ENCODE results near the gene NATD1.

NATD1 gene

GRCh38 chr17:21275047-21275578 lies 21.9 kb upstream of the NATD1 start:
- no peak for DNase-seq

DNA sequence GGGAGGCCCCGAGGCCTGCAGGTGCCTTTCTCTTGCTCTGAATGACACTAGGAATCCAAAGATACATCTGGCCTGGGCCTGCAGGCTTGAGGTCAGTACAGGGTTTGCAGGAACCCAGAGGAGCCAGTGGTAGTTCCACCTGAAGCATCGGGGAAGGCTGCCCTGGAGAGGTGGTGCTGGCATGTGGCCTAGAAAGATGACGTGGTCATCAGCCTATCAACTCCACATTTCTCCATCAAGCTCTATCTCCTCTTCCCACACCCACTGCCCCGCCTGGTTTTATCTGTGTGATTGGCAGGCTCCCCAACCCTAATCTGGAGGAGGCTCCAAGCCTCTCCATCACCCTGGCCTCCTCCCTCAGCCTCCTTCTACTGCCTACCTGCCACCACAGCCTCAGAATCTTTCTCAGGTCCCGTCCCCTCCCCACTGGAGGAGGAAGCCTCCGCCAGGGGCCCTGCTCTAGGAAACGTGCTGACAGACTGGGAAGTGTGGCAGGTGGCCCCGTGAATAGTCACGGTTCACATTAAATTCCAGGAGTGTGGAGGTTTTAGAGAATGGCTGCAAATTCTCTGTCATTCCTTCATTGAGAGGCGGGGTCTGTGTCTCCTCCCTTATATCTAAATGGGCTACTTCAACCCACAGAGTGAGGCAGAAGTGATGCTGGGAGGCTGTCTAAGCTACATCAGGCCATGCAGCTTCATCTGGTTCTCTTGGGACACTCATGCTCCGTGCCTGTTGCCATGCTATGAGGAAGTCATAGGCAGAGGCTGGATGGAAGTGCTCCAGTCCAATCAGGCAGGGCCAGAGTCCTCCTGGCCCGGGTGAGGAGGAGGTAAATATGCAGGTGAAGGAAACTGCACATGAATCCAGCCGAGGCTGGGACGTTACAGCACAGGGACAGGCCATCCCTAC lies 19.9 kb upstream of the NATD1 start:
- no peak for DNase-seq

- no peak for DNase-seq
Measured at GRCh38 chr17:21272250-21272649, 19.0 kb upstream of the NATD1 start.

DNA sequence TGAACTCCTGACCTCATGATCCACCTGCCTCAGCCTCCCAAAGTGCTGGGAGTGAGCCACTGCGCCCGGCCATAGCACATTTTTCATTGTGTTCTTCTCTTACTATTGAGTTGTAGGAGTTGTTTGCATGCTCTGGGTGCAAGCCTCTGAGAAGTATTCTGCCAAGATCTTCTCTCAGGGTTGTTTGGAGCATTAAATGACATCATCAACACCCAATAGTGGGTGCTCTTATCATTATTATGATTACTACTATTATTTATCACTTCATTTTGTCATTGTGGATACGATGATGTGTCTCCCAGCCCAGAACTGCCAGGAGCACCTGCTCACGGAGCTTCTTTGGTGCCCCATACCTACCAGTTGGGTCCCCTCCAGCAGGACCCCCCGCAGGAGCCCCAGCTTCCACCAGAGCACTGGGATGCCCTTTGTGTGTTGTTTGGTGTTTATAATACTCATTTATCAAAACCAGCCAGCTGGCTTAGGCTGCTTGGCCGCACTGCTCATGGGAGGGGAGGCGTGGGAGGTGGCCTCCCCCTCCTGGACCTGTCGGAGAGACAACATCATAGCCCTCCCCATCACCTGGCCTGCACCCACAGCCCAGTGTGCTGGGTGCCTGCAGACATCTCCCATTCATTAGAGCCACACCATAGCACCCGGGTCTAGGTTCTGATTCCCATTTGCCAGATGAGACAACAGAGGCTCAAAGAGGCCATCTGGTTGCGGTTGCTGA lies 18.4 kb upstream of the NATD1 start:
- no peak for DNase-seq

GRCh38 chr17:21269394-21269793 lies 16.2 kb upstream of the NATD1 start:
- no peak for DNase-seq

DNA sequence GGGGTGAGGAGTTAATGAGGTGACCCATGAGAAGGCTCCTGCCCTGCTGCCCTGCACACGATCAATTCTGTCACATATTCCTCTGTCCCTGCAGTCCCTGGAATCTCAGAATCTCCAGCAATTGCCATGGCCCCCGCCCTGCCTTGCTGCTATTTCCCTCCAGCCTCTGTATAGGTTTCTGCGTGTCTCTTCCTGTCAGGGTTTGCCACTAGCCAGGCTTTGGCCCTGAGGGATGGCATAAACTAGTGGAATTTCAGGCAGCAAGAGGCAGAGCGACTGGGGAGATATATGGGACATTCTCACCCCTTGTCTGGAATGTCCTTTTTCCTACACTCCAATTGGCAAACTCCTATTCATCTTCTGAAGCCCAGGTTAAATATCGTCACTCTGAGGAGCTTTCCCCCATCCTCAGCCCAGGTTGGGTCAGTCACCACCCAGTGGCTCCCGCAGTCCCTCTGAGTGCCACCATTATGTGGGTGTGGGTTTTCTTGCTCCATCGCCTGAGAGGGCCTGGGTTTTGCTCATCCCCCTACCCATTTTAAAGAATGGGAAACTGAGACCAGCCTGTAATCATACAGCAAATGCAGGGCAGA lies 15.5 kb upstream of the NATD1 start:
- no peak for DNase-seq

DNA sequence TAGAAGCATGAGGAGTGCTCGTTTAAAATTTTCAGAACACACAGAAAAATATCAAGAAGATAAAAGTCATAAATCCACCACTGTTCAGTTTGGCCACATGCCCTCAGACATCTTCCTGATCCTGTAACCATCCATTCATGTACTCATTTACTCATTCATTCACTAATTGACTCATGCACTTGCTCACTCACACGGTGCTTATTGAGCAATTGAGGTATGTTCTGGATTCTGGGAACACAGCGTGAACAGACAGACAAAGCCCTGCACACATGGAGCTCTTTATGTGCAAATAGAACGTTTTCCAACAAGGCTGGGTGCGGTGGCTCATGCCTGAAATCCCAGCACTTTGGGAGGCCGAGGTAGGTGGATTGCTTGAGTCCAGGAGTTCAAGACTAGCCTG lies 10.2 kb upstream of the NATD1 start:
- DNase-seq: no peak

- DNase-seq: no peak
Measured at GRCh38 chr17:21262259-21262993, 9.2 kb upstream of the NATD1 start.

DNA sequence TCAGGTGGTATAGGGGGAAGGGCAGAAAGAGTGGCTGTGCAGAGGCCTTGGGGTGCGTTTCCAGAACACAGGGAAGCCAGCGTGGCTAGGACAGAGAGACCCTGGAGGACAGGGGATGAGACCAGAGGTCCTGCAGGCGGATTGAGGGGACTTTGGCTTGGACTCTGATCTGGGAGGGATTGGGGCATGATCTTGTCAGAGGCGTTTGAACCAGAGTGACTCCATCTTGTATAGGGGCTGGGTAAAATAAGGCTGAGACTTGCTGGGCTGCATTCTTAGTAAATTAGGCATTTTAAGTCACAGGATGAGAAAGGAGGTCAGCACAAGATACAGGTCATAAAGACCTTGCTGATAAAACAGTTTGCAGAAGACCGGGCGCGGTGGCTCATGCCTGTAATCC lies 5.4 kb upstream of the NATD1 start:
- DNase-seq: no peak

DNA sequence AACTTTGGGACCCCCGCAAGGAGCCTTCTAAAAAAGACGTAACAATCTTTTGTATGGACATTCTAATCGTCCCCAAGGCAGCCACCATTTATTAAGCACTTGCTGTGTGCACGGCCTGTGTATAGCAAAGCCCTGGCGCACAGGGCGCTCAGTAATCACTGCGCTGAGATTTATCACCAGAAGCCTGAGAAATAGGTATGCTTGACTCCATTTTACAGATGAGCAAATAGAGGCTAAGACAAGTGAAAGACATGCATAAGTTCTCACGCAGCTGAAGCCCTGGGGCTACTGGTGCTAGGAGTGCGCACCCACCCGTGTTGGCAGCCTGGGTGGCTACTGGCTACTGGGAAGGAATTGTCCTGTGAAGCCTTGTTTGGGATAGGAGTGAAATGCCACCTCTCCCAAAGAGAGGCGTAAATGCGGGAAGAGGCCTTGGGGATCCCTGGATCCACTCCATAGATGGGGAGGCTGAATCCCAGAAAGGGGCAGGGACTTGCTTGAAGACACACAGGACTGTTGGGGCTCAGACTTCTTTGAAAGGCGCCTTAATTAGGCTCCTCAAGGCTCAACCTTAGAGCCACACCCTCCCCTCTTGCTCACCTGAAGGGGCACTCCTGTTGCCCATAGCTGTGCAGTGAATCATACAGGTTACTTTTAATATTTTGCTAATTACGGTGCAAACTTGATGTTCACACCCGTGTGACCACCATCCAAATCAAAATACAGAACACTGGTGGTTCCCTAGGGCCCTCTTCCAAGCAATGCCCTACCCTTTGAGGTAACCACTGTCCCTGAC lies 634 bp upstream of the NATD1 start:
- DNase-seq: no peak

DNA sequence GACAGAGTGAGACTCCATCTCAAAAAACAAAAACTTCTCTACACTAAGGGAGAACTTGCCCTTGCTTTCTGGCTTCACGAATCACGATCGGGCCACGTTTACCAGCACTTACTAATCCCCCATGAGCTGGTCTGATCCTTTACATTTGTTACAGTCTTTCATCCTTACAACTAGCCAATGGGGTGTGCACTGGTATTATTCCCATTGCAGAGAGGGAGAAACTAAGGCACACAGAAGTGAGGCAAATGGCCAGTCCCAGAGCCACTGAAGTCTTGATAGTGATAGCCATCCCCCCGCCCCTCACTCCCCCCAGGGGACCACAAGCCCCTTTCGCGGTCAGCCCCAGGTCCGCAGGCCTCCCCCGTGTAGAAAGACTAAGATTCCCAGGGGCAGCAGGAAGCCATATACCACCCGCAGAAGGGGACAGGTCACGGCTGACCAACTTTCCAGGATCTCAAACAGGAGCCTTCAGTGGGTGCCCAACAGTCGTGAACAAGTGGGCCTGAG lies 868 bp downstream of the NATD1 start:
- DNase-seq: no peak

DNA sequence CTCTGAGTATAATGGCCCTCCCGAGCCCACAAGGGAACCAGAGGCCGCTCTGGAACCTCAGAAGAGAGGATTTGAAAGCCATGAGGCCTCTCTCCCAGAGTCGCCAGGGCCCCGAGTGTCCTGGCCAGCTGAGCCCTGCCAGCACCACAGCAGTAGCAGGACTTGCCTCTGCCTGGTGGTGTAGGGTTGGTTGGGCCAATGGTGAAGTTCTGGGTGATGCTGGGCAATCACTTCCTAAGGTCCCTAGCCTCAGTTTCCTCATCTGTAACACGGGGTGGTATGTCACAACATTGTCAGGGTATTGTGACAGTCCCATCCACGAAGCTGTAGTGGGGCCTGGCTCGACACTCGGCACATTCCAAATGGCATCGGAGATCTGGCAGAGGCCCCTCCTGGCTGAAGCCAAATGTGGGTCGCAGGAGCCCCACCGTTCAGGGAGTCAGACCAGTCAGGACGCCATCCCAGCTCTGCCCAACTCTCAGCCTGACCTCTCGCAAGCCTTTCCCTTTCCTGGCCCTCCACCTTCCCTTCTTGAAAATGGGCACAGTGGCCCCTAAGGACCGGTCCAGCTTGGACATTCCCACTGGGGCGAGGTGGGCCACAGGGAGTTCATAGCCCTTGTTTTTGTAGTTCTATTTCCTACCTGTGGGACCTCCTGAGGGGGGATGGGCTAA lies 1.7 kb downstream of the NATD1 start:
- no peak for DNase-seq

DNA sequence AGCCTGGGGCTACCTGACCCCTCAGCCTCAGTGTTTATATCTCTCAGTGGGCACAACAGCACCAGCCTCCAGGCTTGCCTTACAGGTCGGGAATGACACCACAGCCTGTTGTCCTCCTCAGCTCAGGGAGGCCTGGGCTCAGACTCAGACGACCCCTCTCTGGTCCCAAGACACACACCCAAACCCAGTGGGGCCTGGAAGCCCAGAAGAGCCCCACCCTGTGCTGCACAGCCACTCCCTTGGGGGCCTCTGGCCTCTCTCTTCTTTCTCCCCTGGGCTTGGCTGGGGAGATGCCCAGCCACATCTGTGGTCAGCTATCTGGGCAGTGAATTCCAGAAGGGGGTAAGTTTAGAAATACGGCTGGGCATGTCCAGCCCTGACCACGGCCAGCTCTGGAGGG lies 2.4 kb downstream of the NATD1 start:
- DNase-seq: no peak

DNA sequence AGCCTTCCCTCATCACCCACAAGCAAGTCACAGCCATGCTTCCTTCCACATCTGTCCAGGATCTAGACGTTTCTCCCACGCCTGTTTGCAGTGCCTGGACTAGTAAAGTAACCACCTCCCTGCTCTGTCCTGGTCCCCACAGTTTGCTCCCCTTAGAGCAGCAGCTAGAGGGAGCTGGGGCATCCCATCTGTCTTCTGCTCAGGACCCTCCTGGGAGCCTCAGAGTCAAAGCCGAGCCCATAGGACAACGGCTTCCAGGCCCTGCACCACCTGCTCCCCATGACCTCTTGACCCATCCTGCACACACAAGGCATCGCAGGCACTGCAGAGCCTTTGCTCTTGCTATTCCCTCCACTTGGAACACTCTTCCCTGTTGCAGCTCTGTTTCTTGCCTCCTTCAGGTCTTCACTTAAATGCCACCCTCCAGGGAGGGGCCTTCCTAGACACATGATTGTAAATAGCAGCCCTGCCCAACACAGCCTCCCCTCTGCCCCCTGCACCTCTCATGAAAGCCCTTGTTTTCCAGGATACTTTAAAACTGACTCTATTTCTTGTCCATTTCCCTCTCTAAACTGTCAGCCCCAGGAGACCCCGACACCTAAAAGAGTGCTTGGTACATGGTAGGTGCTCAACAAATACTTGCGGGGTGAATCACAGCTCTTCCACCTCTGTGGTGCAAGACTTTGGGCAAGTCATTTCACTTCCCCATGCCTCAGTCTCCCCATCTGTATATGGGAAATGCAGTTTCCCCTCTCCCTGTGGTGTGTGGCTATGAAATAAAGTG lies 3.1 kb downstream of the NATD1 start:
- no peak for DNase-seq

DNA sequence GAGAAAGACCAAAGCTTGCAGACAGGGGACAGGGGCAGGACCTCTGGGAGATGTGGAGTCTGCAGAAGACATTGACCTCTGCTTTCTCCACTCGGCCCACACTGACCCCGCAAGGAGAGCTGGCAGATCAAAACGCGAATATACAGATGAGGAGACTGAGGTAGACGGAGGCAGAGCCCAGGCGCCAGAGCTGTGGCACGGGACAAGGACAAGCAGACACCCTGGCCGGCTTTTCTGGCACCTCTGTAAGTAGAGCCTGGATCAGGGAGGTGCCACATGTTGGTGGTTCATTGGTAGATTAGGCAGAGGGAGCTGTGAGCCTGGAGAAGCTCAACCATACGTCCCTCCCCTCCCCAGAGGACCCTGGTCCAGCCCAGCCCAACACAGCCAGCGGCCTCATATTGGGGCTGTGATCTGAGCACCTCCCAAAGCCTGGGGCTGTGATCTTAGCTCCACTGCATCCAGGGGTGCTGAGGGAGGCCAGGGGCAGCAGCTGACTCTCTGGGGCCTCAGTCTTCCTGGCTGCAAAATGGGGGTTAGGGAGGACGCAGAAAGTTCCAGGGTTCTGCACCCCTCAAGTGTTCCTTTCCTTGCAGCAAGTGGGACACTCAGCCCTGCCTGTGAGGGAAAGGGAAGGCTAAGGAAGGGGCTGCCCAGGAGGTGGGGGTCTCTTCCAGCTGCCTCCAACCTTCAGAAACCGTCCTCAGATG lies 4.0 kb downstream of the NATD1 start:
- no peak for DNase-seq

DNA sequence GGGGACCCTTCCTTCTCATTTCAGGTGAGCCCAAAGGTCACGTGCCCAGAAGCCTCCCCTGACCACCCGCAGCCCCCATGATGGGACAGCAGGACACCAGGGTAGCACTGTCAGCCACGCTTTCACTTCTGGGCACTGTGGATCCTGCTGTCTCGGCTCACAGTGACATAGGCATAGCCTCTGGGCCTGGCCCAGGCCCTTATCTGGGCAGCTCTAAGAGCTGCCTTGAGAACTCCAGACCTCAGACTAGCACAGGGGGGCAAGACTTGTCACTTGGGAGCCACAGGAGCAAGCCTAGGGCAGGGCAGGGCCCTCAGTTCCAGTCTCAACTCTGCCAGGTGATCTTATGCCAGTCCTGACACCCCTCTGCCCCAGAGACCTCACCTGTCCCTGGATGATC lies 4.7 kb downstream of the NATD1 start:
- no peak for DNase-seq

GRCh38 chr17:21247552-21248258 lies 5.5 kb downstream of the NATD1 start:
- DNase-seq: no peak

DNA sequence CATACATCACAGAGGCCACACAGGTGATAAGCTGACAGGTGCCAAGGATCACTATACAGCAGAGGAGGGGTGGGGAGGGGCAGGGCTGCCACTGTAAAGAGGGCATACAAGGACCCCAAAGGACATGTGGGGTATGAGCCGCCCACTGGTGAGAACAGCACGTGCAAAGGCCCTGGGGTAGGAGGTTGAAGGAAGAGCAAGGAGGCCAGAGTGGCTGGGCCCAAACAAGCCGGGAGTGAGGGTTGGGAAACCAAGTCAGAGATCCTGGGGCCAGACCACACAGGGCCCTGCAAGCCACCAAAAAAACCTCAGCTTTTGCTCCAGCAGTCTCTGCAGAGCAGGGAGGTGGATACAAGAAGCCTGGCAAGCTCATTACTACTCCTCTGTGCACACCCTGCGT lies 6.5 kb downstream of the NATD1 start:
- DNase-seq: no peak

GRCh38 chr17:21245639-21246084 lies 7.5 kb downstream of the NATD1 start:
- DNase-seq: no peak
